Ovary (tissue), 9 donors: ENCODE measurements around the gene FAM135A. TPM values are rescaled to one million over a fixed set of nuclear protein-coding genes. Genes with fewer than 3 reads are reported as not detected.

ENCODE experiments used
- DNase-seq, 5 donors: peaks; one replicate each; pipeline ENCODE4 v3.0.0-alpha.2; 2019 to 2020
- H3K27ac ChIP-seq, 2 donors: fragments of 200-600 bp; one replicate each; pipeline versions ENCODE4 v1.5.1 to v1.8.0; 2019 to 2022
- H3K27me3 ChIP-seq: fragments of 200-600 bp; one replicate; pipeline ENCODE4 v1.8.0; 2022
- H3K36me3 ChIP-seq: fragments of 200-600 bp; sonication (generic); one replicate; pipeline ENCODE4 v1.5.1; 2019
- H3K4me1 ChIP-seq: one replicate; pipeline ENCODE4 v1.8.1; 2013; ENCODE audit warnings: mild to moderate bottlenecking, moderate library complexity; ENCODE audit not compliant: insufficient read depth
- H3K4me3 ChIP-seq: fragments of 200-600 bp; sonication (generic); one replicate; pipeline ENCODE4 v1.5.1; 2017
- H3K9me3 ChIP-seq, 2 donors: fragments of 200-600 bp in 1 of 2; sonication (generic) in 1 of 2; one replicate each; pipeline versions ENCODE4 v1.5.1 to v1.8.1; 2013 to 2019; ENCODE audit warnings: mild to moderate bottlenecking in 1 of 2, moderate library complexity in 1 of 2
- CTCF ChIP-seq, 3 donors: fragments of 450-650 bp in 2 of 3; fragments of 200-600 bp in 1 of 3; IDR thresholded peaks; one replicate each; pipeline versions ENCODE4 v1.5.1 to v1.8.0; 2016 to 2022; ENCODE audit warnings: antibody characterized with exemption in 3 of 3, mild to moderate bottlenecking in 1 of 3
- EP300 ChIP-seq: sonication (generic); formaldehyde crosslinking; IDR thresholded peaks from one replicate; pipeline ENCODE4 v1.6.1; 2017; ENCODE audit warnings: antibody characterized with exemption
- POLR2A ChIP-seq: fragments of 450-650 bp; IDR thresholded peaks from one replicate; pipeline ENCODE4 v1.6.1; 2017; ENCODE audit warnings: antibody characterized with exemption, mild to moderate bottlenecking, moderate library complexity
- WGBS, 3 donors: extraction: QIAGEN DNeasy Blood & Tissue Kit in 1 of 3; methylation state at CpG; one replicate each; pipeline versions ENCODE4 v1.1.5 to v1.1.7; 2013 to 2017; 5-methylcytosine and 5-hydroxymethylcytosine counted together
- intact Hi-C, 4 donors: fragments of 100-400 bp; cut with DNase I; formaldehyde crosslinking; loops; one replicate each; pipeline versions ENCODE4 v1.11.0 to v1.15.1; 2022 to 2023
- polyA plus RNA-seq, 2 donors: library from polyadenylated mRNA; stranded (reverse); fragments of 200-250 nt in 1 of 2; fragments of 350-450 nt in 1 of 2; fragmentation: Illumina TruSeq in 1 of 2; extraction: RNeasy Lipid Tissue Mini Kit (QIAGEN cat#74804) in 1 of 2; gene quantifications; one replicate each; pipeline ENCODE4 v1.2.3, GENCODE V29; 2013 to 2014
- total RNA-seq, 7 donors: library from RNA; depleted of rRNA in 2 of 7; stranded (reverse); fragments of >200 nt in 2 of 7; fragmentation: NEBNext Ultra II Directional in 3 of 7; extraction: Animal tissue kit (Norgen Biotek cat#: 25700) in 3 of 7; gene quantifications; one replicate each; pipeline versions ENCODE4 v1.1.0 to v1.2.4, GENCODE V29; 2016 to 2023
- donor health status: DM: no; HTN: no; CAD: no; lungs with moderate emphysema.
- donor health status: DM: no; HTN: no; CAD: no.
- donor health status: Bipolar disorder and iron deficiency.
- donor health status: DM: yes; HTN: yes; CAD: no.
- donor health status: DM: no; HTN: no; CAD: no.
- donor health status: DM: yes; HTN: yes; CAD: no.

The FAM135A gene
- total and polyA plus RNA-seq, 9 donors: 8.6 to 34.1 (median 25.1) TPM

- DNase-seq: no peak
- H3K4me1 ChIP-seq: peaks cover 2% of the 10 kb centered on the region
- no peak overlapping the region for H3K27ac ChIP-seq
- intact Hi-C loops: loop anchor here in 1 of 4 donors (10.0 kb wide), 1 partner anchor 250 kb away; the partner anchor contains the start of gene SMAP1
- no peaks in the 10 kb centered on the region for H3K36me3 ChIP-seq
- H3K4me3 ChIP-seq: no peak overlapping the region
- H3K27me3 ChIP-seq: no peaks in the 10 kb centered on the region
- no peak for TF ChIP-seq POLR2A
- H3K9me3 ChIP-seq: no peaks in the 10 kb centered on the region
Measured at GRCh38 chr6:70415247-70415646, 1.9 kb downstream of the FAM135A start.

- no peak for TF ChIP-seq POLR2A
- no peak for TF ChIP-seq EP300
- no peak for TF ChIP-seq CTCF (IDR thresholded peaks at IDR 0.05)
- WGBS, 3 donors: 74 to 92% (median 79%) methylated on average over 1 of the region's 1 CpG
- DNase-seq: no peak
- H3K9me3 ChIP-seq: no peaks in the 10 kb centered on the region
- H3K4me3 ChIP-seq: no peak overlapping the region
- H3K27ac ChIP-seq: no peak overlapping the region
- intact Hi-C loops: loop anchor here in 1 of 4 donors (10.0 kb wide), 1 partner anchor 249 kb away; the partner anchor contains the start of gene SMAP1
- H3K4me1 ChIP-seq: peaks cover 2% of the 10 kb centered on the region
- H3K27me3 ChIP-seq: no peaks in the 10 kb centered on the region
- no peaks in the 10 kb centered on the region for H3K36me3 ChIP-seq
Measured at GRCh38 chr6:70415660-70416059, 2.4 kb downstream of the FAM135A start.

GRCh38 chr6:70421509-70421908, 8.2 kb downstream of the FAM135A start:
- no peaks in the 10 kb centered on the region for H3K36me3 ChIP-seq
- no peaks in the 10 kb centered on the region for H3K9me3 ChIP-seq
- peaks cover 3% of the 10 kb centered on the region for H3K4me1 ChIP-seq
- no peak for DNase-seq
- H3K27me3 ChIP-seq: no peaks in the 10 kb centered on the region
- no peak for TF ChIP-seq CTCF (IDR thresholded peaks at IDR 0.05)
- TF ChIP-seq POLR2A: no peak
- no peak for TF ChIP-seq EP300
- no peak overlapping the region for H3K4me3 ChIP-seq
- no peak overlapping the region for H3K27ac ChIP-seq
- intact Hi-C loops: no loop called here
- WGBS, 3 donors: 38 to 56% (median 54%) methylated on average over 2 of the region's 2 CpGs

GRCh38 chr6:70423189-70424134, 10.2 kb downstream of the FAM135A start:
- Histone ChIP-seq H3K27ac (no peak overlapping the region), H3K27me3 (no peaks in the 10 kb centered on the region), H3K4me1 (peaks cover 3% of the 10 kb centered on the region), H3K36me3 (no peaks in the 10 kb centered on the region), H3K4me3 (no peak overlapping the region), H3K9me3 (no peaks in the 10 kb centered on the region)
- TF ChIP-seq POLR2A: no peak
- no peak for TF ChIP-seq EP300
- TF ChIP-seq CTCF (IDR thresholded peaks at IDR 0.05): no peak
- no peak for DNase-seq
- intact Hi-C loops: no loop called here
- 69 to 76% (median 69%) methylated on average over 5 of the region's 5 CpGs for WGBS, 3 donors

GRCh38 chr6:70424291-70424690, 11.0 kb downstream of the FAM135A start:
- no peaks in the 10 kb centered on the region for H3K36me3 ChIP-seq
- intact Hi-C loops: no loop called here
- H3K9me3 ChIP-seq: no peaks in the 10 kb centered on the region
- H3K27ac ChIP-seq: no peak overlapping the region
- H3K27me3 ChIP-seq: no peaks in the 10 kb centered on the region
- no peak for DNase-seq
- WGBS, 3 donors: 52 to 76% (median 73%) methylated on average over 3 of the region's 3 CpGs
- H3K4me1 ChIP-seq: peaks cover 3% of the 10 kb centered on the region
- no peak overlapping the region for H3K4me3 ChIP-seq
- TF ChIP-seq CTCF (IDR thresholded peaks at IDR 0.05): no peak
- no peak for TF ChIP-seq POLR2A
- no peak for TF ChIP-seq EP300
